H1 (cell line): ENCODE data around the gene LAIR2.
"Not testable (repeated sequence)": the region's sequence is repeated elsewhere in the genome, so short reads cannot be mapped to it uniquely, and the experiment has no call there.

Experiments used
- ATF3 ChIP-seq: IDR thresholded peaks from 2 replicates; pipeline ENCODE4 v1.6.1; 2011; ENCODE audit warnings: low read depth, mild to moderate bottlenecking, low read length; ENCODE audit not compliant: insufficient read depth
- BRCA1 ChIP-seq: IDR thresholded peaks from 2 replicates; pipeline ENCODE4 v1.6.1; 2012; ENCODE audit warnings: low read depth, low read length, improper control_type of control experiment
- CEBPB ChIP-seq: IDR thresholded peaks from 2 replicates; pipeline ENCODE4 v1.6.1; 2012; ENCODE audit warnings: low read depth, low read length
- CTCF ChIP-seq, 3 experiments: IDR thresholded peaks; 1 replicate in 2 of 3; 2 replicates in 1 of 3; pipeline versions ENCODE4 v1.5.1 to v1.6.1; 2011; ENCODE audit warnings: low read length in 3 of 3, mild to moderate bottlenecking in 3 of 3, inconsistent platforms in 2 of 3, low read depth in 1 of 3, moderate library complexity in 1 of 3; ENCODE audit not compliant: insufficient read depth in 1 of 3; ENCODE audit errors: control extremely low read depth in 1 of 3
- NRF1 ChIP-seq: IDR thresholded peaks from 2 replicates; pipeline ENCODE4 v1.6.1; 2011; ENCODE audit warnings: mild to moderate bottlenecking, low read depth, low read length, improper control_type of control experiment
- POLR2A ChIP-seq, 2 experiments: IDR thresholded peaks; 1 replicate in 1 of 2; 2 replicates in 1 of 2; pipeline ENCODE4 v1.6.1; 2011; ENCODE audit warnings: low read depth in 2 of 2, low read length in 2 of 2, mild to moderate bottlenecking in 2 of 2; ENCODE audit errors: control extremely low read depth in 1 of 2
- RAD21 ChIP-seq, 2 experiments: IDR thresholded peaks in 1 of 2; conservative IDR thresholded peaks in 1 of 2; 2 replicates each; pipeline ENCODE4 v1.6.1; 2011; ENCODE audit warnings: low read depth in 2 of 2, low read length in 2 of 2, improper control_type of control experiment in 1 of 2, inconsistent platforms in 1 of 2, mild to moderate bottlenecking in 1 of 2, moderate library complexity in 1 of 2
- RNF2 ChIP-seq: fragments of 200-900, 300-1000 bp; sonication (generic); IDR thresholded peaks from 2 replicates; pipeline ENCODE4 v1.7.1; 2016; ENCODE audit warnings: borderline replicate concordance, low read depth, mild to moderate bottlenecking, antibody characterized with exemption, low read length; ENCODE audit not compliant: poor library complexity, severe bottlenecking; ENCODE audit errors: missing control alignments
- SIX5 ChIP-seq: IDR thresholded peaks from 2 replicates; pipeline ENCODE4 v1.6.1; 2011; ENCODE audit warnings: mild to moderate bottlenecking, low read depth, low read length
- TCF12 ChIP-seq: IDR thresholded peaks from 2 replicates; pipeline ENCODE4 v1.6.1; 2011; ENCODE audit warnings: low read depth, mild to moderate bottlenecking, low read length
- TEAD4 ChIP-seq: IDR thresholded peaks from 2 replicates; pipeline ENCODE4 v1.6.1; 2012; ENCODE audit warnings: low read depth, low read length, inconsistent platforms, mixed read lengths
- USF2 ChIP-seq: IDR thresholded peaks from 2 replicates; pipeline ENCODE4 v1.6.1; 2011; ENCODE audit warnings: low read length, improper control_type of control experiment
- ZNF274 ChIP-seq: IDR thresholded peaks from 2 replicates; pipeline ENCODE4 v1.7.0; 2012; ENCODE audit warnings: low read length, borderline replicate concordance; ENCODE audit errors: extremely low read depth

- TF ChIP-seq CTCF (IDR thresholded peaks at IDR 0.05; ENCODE audit: control extremely low read depth in 1 of 3, insufficient read depth in 1 of 3, low read depth in 1 of 3, low read length in 3 of 3); RNF2; USF2; RAD21 (IDR thresholded peaks at IDR 0.05 in 1 of 2, conservative IDR thresholded peaks at IDR 0.05 in 1 of 2; ENCODE audit: low read depth in 2 of 2, low read length in 2 of 2); POLR2A (IDR thresholded peaks at IDR 0.05; ENCODE audit: control extremely low read depth in 1 of 2, low read depth in 2 of 2, low read length in 2 of 2); ATF3; TEAD4; TCF12; CEBPB; SIX5; BRCA1; NRF1; ZNF274: not testable (repeated sequence)
Measured at GRCh38 chr19:54495284-54495683, 7.3 kb upstream of the LAIR2 start.
